SK-MEL-5 (cell line): ENCODE results near the gene LDB3. TPM values are rescaled to one million over a fixed set of nuclear protein-coding genes. Genes with fewer than 3 reads are reported as not detected.
"Not testable (repeated sequence)": the region's sequence is repeated elsewhere in the genome, so short reads cannot be mapped to it uniquely, and the experiment has no call there.

Experiments
- DNase-seq: peaks from one replicate; pipeline ENCODE4 v3.0.0-alpha.2; 2016; ENCODE audit warnings: low read depth, low spot score
- in situ Hi-C: cut with HindIII; loops from 2 replicates; pipeline ENCODE4 v1.10.0; 2016; ENCODE audit warnings: low sequenced_read_pairs, high pct_unique_total_duplicates, low pct_unique_long_range_greater_than_20kb
- polyA plus RNA-seq, 2 experiments: library from polyadenylated mRNA; depleted of rRNA; stranded (reverse); fragments of >200 nt; gene quantifications; 2 replicates each; pipeline ENCODE4 v1.2.3, GENCODE V29; 2015
- total RNA-seq: library from RNA; depleted of rRNA; stranded (reverse); fragments of >200 nt; shearing (Covaris generic); gene quantifications from 2 replicates; pipeline ENCODE4 v1.2.3, GENCODE V29; 2014; rRNA removed

Gene LDB3, protein sequence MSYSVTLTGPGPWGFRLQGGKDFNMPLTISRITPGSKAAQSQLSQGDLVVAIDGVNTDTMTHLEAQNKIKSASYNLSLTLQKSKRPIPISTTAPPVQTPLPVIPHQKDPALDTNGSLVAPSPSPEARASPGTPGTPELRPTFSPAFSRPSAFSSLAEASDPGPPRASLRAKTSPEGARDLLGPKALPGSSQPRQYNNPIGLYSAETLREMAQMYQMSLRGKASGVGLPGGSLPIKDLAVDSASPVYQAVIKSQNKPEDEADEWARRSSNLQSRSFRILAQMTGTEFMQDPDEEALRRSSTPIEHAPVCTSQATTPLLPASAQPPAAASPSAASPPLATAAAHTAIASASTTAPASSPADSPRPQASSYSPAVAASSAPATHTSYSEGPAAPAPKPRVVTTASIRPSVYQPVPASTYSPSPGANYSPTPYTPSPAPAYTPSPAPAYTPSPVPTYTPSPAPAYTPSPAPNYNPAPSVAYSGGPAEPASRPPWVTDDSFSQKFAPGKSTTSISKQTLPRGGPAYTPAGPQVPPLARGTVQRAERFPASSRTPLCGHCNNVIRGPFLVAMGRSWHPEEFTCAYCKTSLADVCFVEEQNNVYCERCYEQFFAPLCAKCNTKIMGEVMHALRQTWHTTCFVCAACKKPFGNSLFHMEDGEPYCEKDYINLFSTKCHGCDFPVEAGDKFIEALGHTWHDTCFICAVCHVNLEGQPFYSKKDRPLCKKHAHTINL
- 0.61 and 0.88 TPM in 2 replicates for total RNA-seq
- 1.7 and 1.8 TPM in 2 replicates for polyA plus RNA-seq (2015; cell fraction: cytosol; rRNA removed)
- 1.8 and 3.4 TPM in 2 replicates for polyA plus RNA-seq (2015; cell fraction: nucleus; rRNA removed)

DNA sequence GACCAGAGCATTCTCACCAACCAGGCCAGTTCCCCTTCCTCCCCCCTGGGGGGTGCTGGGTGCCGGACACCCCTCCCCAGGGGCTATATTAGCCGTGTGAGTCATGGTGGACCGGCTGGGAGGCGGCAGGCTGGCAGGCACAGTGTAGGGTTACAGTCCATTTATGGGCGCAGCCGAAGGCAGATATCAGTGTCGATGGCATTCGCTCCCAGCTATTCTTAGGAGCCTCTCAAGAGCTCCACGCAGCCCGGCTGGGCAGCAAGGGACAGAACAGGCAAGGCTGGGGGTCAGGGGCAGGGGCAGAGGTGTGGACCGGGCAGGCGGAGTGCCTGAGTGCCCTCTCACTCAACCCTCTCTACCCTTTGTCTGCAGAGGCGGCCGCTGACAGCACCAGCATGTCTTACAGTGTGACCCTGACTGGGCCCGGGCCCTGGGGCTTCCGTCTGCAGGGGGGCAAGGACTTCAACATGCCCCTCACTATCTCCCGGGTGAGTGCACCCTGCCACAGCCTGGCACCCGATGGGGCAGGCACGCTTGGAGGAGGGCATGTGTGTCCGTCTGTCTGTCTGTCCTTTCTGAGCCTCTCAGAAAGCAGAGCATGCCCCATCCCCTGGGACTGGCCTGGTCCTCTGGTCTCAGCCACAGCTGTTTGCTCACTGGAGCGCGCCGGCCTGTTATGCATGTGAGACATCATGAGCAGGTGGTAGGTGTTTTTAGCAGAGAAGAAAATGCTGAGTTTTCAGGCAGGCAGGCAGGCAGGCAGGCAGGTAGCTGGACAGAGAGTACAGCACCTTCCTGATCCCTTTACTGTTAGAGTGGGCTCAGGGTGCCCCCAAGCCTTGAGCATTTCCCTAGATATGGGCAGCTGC is at the start of gene LDB3:
Gene LDB3 (plus strand): TSS at position 215 of the 869 bp plus-strand sequence. CDS start 181 bp downstream, at position 396.
- no peak for DNase-seq
- in situ Hi-C loops = no loop called here

DNA sequence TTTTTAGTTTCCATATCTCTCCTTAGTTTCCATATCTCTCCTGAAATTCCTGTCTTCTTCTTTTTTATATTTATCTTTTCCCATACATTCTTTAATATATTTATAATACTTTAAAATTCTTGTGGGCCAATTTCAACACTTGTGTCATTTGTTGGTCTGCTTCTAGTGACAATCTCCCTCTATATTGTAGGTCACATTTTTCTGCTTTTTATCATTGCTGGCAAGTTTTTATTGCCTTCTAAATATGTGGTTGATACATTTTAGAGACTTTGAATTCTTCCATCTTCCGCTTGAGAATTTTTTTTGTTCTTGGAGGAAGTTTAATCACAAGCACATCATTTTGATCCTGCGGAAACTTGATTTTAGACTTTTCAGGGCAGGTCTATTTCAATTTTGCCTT is 40.0 kb upstream of the LDB3 start:
- in situ Hi-C loops = no loop called here

DNA sequence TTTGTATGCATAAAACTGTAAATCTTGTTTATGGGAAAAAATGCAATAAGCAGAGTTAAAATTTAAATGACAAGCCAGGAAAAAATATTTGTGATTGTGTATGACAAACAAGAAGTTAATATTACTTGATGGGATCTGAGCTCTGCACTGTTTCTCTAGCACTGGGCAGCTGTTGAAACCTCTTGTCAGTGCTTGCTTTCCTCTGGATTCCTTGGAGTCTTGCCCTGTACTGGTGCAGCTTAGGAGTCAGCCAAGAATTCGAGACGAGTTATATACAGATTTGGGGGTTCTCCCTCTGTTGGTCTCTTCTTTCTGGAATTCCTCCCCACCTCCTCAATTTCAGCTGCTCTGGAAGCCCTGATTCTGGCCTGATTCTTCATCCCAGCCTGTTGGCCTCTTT is 38.2 kb upstream of the LDB3 start:
- in situ Hi-C loops = no loop called here
- DNase-seq = no peak

More for the DNA sequence above, 40.0 kb upstream of the LDB3 start:
- DNase-seq = no peak

DNA sequence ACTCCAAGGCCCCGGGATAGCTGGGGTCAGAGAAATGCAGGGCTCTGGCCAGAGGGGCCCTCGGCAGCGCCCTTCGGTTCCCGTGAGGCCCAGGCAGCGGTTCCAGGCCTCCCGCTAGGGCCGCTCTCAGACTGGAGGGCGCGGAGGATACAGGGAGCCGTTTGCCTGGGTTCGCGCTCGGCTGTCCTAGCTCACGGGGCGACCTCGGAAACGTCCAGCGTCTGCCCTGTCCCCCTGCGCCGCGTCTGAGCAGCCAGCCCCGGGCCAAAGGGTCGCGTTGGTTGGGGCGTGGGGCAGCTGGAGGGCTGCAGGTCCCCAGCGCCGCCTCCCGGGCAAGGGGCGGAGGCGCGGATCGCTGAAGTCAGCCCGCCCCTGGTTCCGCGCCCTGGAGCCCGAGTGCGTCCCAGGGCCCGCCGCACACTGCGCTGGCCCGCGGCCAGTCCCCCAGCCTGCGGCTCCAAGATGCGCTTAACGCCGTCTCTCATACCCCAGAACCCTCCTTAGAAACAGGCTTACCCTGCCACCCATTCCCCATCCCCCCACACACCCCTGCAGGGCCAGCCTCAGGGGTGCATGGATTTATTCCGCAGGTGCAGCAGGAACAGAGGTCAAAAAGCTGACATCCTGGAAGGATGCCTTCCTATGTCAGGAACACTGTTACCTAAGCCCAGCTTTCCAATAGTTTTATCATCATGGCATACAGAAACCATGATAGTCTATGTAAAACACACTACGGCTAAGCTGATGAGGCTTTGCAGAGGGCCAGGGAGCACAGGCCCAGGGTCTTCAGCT is 36.1 kb upstream of the LDB3 start:
- no peak for DNase-seq
- in situ Hi-C loops = no loop called here

DNA sequence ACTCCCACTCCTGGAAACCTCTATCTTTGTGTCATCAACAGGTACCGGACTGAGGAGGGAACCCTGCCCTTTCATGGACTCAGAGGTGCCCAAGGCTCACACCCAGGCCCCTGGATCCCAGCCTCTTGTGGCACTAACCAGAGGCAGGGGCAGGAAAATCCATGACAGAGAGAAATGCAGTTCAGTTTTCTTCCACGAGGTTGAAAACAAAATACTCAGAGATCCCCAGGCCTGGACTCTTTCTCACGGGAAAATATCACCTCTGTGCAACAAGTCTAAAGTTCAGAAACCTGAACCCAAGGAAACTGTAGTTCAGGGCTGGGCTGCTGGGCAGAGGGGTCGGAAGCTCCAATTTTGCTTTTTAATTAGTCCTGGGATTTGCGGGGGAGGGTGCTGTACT is 35.4 kb upstream of the LDB3 start:
- in situ Hi-C loops = no loop called here
- no peak for DNase-seq

DNA sequence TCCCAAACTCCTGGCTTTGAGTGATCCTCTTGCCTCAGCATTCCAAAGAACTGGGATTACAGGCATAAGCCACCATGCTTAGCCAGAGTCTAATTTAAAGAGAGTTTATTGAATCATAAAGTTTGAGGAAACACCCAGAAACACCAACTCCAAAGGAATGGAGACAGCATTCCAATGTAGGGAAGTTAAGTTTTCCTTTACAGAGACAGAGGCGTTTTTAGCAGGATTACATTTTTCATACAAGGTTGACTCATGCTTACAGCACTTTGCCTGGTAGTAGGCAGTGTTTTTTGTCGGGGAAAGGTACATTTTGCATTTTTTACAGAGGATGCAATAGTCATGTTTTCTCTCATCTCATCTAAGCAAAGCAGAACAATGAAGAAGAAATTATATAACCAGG is 32.9 kb upstream of the LDB3 start:
- DNase-seq = no peak
- in situ Hi-C loops = no loop called here

DNA sequence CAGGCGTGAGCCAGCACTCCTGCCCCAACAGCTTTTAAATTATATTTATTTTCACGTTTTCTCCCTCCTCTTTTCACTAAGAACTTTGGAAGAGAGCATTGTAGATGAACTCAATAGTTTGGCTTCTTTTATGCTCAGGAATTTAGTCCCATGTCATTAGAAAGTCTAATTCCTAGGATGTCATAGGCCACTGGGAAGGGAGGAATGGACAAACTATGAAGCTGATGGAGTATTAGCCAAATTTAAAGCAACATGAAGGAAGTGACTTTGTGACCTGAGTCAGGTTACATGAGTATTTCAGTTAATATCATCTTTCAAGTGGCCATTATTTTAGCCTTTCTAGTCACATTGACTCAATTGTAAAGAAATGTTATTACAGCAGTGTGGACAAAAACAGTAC is 32.0 kb upstream of the LDB3 start:
- no peak for DNase-seq
- in situ Hi-C loops = no loop called here

DNA sequence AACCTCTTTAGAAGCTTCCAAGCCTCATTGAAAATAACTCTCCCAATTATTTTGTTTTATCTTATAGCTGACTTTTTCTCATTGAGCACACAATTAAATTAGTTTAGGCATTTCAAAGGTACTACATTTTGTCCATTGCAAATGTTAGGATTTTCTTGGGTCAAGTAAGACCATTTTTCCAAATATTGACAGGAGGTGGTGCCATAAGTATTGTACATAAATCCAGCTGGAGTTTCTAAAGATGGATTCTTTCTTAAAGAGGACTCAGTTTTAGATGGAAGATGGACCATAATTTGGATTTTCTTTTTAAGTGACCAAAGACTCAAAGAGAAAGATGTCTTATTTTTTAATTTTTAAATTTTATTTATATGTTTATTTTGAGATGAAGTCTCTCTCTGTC is 26.3 kb upstream of the LDB3 start:
- peak; percentile 24 for DNase-seq
- in situ Hi-C loops = no loop called here

DNA sequence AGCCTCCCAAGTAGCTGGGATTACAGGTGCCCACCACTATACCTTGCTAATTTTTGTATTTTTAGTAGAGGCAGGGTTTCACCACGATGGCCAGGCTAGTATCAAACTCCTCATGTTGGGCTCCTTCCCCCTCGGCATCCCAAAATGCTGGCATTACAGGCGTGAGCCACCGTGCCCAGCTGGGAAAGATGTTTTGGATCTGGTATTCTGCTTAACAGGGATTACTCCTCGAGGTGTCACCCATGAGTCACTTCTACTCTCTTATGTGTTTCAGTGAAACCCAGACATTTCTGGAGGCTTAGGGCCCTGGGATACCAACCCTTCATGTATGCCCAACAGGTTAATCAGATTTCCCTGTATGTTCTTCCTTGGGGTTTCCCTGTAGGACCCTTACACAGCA is 25.8 kb upstream of the LDB3 start:
- DNase-seq = no peak
- in situ Hi-C loops = no loop called here

DNA sequence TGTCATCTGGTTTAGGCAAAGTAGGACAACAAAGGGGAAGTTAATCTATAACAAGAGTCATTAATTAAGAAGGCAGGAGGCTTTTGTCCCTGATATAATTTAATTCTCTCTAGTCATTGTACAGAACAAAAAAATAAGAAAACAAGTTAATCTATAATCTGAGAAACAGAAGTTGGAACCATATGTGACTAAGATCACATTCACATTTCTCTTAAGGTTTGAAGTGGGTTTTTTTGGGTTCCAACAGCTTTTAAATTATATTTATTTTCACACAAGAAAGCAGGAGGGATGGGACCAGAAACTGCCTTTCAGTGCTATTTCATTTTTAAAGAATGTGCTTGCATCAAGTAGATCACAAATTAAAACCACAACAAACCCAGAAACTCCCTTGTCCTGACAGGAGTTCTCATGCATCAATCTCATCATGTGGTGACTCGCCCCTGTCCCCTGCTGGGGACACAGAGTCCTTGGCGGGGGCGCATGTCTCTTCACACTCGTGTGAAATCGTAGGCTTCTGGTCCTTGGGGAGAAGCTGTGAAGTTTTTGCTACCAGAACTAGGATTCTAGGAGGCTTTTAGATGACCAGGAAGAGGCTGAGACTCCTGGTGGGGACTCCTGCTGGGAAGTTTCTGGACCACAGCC is 24.0 kb upstream of the LDB3 start:
- peak; percentile 13 for DNase-seq
- in situ Hi-C loops = no loop called here

DNA sequence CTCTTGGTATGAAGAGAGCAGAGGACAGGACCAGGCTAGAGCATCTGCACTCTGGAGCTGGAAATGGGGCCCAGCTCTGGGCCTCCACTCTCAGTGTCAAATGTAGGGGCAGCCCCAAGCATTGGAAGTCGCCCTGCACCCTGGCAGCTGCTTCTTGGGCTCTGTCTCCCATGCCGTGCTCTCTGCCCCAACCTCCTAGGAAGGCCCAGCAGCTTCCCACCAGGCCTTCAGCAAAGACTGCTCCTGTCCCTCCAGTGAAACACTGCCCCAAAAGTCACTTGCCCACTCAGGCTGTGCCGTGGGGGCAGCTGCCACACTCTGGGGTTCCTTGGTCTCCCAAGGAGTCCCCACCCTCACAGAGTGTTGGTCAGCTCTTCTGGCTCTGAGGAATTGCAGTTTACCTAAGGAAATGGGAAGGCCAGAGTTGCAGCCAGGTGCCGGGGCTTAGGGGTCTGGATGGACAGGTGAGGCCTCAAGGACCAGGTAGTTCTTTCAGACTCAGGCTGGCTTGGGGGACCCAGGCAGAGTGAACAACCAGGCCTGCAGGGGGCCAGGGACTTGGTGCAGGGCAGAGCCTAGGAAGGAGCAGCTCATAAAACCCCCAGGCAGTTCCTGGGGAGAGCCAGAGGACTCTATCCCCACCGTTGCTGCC is 23.4 kb upstream of the LDB3 start:
- in situ Hi-C loops = no loop called here

DNA sequence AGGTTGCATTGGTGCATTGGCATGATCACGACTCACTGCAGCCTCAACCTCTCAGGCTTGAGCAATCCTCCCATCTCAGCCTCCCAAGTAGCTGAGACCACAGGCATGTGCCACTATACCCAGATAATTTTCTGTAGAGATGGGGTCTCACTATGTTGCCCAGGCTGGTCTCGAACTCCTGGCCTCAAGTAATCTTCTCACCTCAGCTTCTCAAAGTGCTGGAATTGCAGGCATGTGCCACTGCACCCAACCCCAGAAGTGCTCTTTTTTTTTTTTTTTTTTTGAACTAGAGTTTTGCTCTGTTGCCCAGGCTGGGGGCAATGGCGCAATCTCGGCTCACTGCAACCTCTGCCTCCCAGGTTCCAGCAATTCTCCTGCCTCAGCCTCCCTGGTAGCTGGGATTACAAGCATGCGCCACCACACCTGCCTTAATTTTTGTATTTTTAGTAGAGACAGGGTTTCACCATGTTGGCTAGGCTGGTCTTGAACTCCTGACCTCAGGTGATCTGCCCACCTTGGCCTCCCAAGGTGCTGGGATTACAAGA is 22.6 kb upstream of the LDB3 start:
- in situ Hi-C loops, DNase-seq: not testable (repeated sequence)

More for the DNA sequence above, 23.4 kb upstream of the LDB3 start:
- no peak for DNase-seq

DNA sequence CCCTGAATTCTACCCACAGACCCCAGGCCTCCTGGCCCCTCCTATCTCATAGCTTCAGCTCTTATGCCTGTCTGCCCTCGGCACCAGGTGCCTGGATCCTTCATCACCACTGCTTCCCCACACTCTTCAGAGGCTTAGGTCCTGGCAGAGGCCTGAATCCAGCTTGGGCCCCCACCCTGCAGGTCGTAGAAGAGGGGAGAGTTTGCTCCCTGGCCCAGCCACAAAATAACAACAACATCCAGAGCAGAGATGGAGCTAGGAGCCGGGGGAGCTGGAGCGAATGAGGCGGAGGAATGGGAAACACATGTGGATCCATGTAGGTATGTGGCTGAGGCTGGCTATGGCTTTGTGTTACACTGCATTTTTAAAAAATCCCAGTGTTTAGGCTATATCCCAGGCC is 21.8 kb upstream of the LDB3 start:
- in situ Hi-C loops = no loop called here
- no peak for DNase-seq

DNA sequence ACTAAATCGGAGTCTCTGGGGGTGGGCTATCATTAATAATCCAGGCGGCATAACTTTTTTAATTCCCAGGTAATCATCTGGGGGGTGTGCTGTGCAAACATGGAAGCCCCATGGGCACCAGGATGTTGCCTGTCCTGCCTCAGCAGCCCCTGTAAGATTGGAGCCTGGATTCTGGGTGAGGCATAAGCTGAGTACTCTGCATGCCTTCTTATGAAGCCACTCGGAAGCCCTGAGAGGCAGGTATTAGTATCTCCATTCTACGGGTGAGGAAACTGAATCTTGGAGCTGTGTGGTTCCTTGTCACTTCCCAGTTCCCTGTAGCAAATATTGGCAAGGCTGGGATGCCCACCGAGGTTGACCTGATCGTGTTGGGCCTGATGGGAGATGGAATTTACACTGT is 21.4 kb upstream of the LDB3 start:
- in situ Hi-C loops = no loop called here
- no peak for DNase-seq

DNA sequence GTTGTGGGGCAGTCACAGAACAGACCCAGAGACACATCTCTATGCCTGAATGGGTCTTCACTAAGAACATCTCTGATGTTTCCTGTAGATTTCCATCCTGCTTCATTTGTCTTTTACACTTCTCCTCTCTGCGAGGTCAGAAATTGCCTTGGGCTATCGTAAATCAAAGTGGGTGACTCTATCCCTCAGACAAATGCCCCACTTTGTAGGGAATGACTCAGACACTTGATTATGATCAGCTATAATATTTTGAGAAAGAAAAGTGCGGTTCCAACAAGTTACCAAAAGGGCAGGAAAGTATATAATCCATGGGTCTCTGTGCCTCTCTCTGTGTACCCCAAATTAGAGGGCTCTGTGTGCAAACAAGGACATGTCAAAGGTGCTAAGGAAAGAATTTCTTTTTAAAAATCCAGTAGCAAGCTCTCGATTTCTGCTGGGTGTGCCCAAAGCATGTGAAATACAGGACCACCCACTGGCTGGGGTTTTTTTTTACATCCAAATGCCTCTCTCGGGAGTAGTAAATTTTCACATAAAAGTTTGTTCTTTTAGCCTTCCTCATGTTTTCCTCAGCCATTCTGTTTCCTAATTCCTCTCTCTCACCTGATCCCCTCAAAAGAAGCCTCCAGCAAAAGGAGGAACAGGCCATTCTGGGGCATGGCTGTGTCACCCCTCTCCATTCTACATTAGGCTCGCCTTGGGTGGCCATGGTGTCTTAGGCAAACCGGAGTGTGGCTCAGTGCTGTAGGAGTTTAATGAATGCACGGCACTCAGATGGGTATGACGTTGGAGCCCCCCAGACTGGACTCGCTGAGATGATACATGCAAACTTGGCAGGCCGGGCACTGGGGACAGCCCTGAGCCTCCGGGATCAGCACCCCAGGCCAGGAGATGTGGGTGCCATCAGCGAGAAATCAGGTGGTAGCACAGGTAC is 20.3 kb upstream of the LDB3 start:
- in situ Hi-C loops = no loop called here
- DNase-seq = peak; percentile 61
